Measurements from ENCODE around the gene ASB3.

ASB3 gene

DNA sequence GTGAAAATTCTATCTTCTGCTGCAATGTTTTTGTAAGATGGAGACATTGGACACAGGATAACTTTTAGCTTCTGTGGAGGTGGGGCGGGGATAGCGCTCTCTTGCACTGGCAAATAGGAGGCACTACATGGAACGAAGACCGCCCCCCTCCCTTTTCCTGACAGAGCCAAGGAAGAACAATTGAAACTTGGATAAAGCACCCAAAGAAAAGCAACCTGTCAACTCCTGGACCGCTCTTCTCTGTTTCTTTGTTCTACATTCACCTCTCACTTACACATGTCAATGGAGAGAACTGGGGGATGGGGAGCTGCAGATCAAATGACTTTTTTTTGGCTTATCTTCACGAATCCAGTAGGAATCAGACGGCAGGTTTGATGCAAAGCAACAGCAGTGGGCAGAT lies 145.5 kb downstream of the ASB3 start:
- H3K36me3 Mint-ChIP-seq (ENCODE audit: insufficient read depth), result no peaks in the 10 kb centered on the region
- no peak overlapping the region for H3K4me3 Mint-ChIP-seq
- H3K4me1 Mint-ChIP-seq (ENCODE audit: low read depth in 2 of 2), result no peaks in the 10 kb centered on the region
- H3K27me3 Mint-ChIP-seq, result no peaks in the 10 kb centered on the region
- no peak overlapping the region for H3K27ac Mint-ChIP-seq
- no peak for DNase-seq
- ATAC-seq (replicated peaks), result no peak
- no peaks in the 10 kb centered on the region for H3K9me3 Mint-ChIP-seq

DNA sequence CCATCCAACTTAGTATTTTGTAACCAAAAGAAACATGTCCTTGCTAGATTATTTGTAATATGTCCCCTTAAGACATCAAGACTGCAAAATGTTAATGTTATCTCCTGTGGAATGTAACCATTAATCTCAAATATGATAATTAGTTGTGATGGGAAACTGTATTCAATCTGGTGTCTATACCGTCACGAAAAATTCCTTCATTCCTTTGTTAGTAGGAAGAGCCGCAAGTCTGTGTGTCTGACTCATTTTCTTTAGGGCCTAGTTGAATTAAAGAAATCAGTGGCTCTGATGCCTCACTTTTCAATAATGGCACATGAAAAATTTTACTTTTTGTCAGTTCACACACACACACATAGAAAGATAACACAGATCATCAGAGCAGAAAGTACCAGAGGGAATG lies 146.3 kb downstream of the ASB3 start:
- DNase-seq (no peak), ATAC-seq (replicated peaks) (no peak)
- no peaks in the 10 kb centered on the region for H3K27me3 Mint-ChIP-seq
- H3K36me3 Mint-ChIP-seq (ENCODE audit: insufficient read depth), result no peaks in the 10 kb centered on the region
- H3K9me3 Mint-ChIP-seq, result no peaks in the 10 kb centered on the region
- H3K4me1 Mint-ChIP-seq (ENCODE audit: low read depth in 2 of 2), result no peaks in the 10 kb centered on the region
- no peak overlapping the region for H3K27ac Mint-ChIP-seq
- H3K4me3 Mint-ChIP-seq, result no peak overlapping the region

GRCh38 chr2:53636596-53636995 lies 150.2 kb downstream of the ASB3 start:
- no peak overlapping the region for H3K27ac Mint-ChIP-seq
- peaks cover 0 to 6% of the 10 kb centered on the region in 2 donors for H3K4me1 Mint-ChIP-seq (ENCODE audit: low read depth in 2 of 2)
- no peaks in the 10 kb centered on the region for H3K27me3 Mint-ChIP-seq
- no peaks in the 10 kb centered on the region for H3K36me3 Mint-ChIP-seq (ENCODE audit: insufficient read depth)
- DNase-seq (no peak), ATAC-seq (replicated peaks) (no peak)
- H3K4me3 Mint-ChIP-seq, result no peak overlapping the region
- no peaks in the 10 kb centered on the region for H3K9me3 Mint-ChIP-seq

GRCh38 chr2:53636109-53636508 lies 150.6 kb downstream of the ASB3 start:
- Mint-ChIP-seq H3K36me3 (ENCODE audit: insufficient read depth) (no peaks in the 10 kb centered on the region), H3K27me3 (no peaks in the 10 kb centered on the region), H3K4me3 (no peak overlapping the region), H3K27ac (no peak overlapping the region), H3K4me1 (ENCODE audit: low read depth in 2 of 2) (peaks cover 0 to 6% of the 10 kb centered on the region in 2 donors), H3K9me3 (no peaks in the 10 kb centered on the region)
- DNase-seq, result no peak
- ATAC-seq (replicated peaks), result no peak

DNA sequence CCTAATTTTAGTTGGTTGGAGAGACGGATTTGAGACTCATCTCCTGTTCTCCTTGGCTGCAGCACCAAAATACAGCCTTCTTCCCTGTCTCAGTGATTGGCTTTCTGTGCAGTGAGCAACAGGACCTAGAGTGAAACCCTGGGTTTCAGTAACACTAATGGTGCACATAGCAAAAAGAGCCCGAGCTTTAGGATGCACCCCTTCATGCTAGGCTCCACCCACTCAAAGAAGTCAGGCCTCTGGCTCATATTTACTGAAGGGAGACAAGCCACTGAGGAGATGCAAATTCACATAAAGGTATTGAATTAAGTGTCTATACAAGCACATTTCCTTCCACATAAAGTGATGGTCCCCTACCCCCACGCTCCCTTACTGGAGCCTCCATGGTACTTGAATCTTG lies 151.1 kb downstream of the ASB3 start:
- H3K4me3 Mint-ChIP-seq, result no peak overlapping the region
- no peaks in the 10 kb centered on the region for H3K27me3 Mint-ChIP-seq
- no peaks in the 10 kb centered on the region for H3K9me3 Mint-ChIP-seq
- H3K27ac Mint-ChIP-seq, result no peak overlapping the region
- H3K36me3 Mint-ChIP-seq (ENCODE audit: insufficient read depth), result no peaks in the 10 kb centered on the region
- H3K4me1 Mint-ChIP-seq (ENCODE audit: low read depth in 2 of 2), result peaks cover 0 to 6% of the 10 kb centered on the region in 2 donors
- ATAC-seq (replicated peaks), result no peak
- DNase-seq, result no peak

DNA sequence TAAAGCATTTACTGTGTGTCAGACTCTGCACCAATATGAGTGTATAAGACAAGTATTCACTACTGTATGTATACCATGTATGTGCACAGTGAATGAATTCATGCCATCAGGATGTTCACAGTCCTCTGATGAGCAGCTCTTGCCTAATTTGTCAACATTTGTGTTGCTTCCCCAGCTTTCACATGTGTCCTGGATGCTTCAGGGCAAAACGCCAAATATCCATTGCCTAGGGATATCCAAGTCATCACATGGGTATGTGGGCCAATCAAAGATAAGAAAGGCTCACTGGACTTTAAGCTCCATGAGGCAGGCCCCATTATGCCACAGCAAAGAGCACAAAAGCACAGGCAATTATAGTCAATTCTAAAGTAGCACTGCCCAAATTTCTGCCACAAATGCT lies 153.3 kb downstream of the ASB3 start:
- no peak for ATAC-seq (replicated peaks)
- Mint-ChIP-seq H3K27ac (no peak overlapping the region), H3K4me1 (ENCODE audit: low read depth in 2 of 2) (peaks cover 0 to 9% of the 10 kb centered on the region in 2 donors), H3K9me3 (no peaks in the 10 kb centered on the region), H3K4me3 (no peak overlapping the region), H3K36me3 (ENCODE audit: insufficient read depth) (peaks cover 5% of the 10 kb centered on the region), H3K27me3 (no peaks in the 10 kb centered on the region)
- no peak for DNase-seq

DNA sequence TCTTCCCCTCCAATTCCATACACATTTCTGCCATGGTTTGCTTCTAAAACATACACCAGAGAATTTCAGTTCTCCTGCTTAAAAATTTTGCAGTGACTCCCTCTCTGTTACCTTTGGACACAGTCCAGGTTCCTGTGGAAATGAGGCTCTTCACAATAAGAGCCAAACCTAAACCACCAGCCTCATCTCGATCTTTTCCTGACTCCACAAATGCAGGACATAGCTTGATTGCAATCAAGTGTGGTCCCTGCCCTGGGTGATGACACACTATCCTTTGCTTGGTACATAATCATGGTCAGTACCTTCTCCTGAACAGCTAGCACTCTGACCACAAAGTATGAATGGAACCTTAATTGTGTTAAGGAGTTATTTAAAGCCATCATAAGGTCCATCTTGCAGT lies 154.0 kb downstream of the ASB3 start:
- H3K27ac Mint-ChIP-seq, result no peak overlapping the region
- H3K27me3 Mint-ChIP-seq, result no peaks in the 10 kb centered on the region
- H3K36me3 Mint-ChIP-seq (ENCODE audit: insufficient read depth), result peaks cover 5% of the 10 kb centered on the region
- no peak for ATAC-seq (replicated peaks)
- peaks cover 0 to 9% of the 10 kb centered on the region in 2 donors for H3K4me1 Mint-ChIP-seq (ENCODE audit: low read depth in 2 of 2)
- peak overlapping the region in 1 of 2 donors; percentile 9 for H3K4me3 Mint-ChIP-seq
- no peaks in the 10 kb centered on the region for H3K9me3 Mint-ChIP-seq
- no peak for DNase-seq

GRCh38 chr2:53632126-53632460 lies 154.7 kb downstream of the ASB3 start:
- H3K9me3 Mint-ChIP-seq, result no peaks in the 10 kb centered on the region

GRCh38 chr2:53631313-53632125 lies 155.2 kb downstream of the ASB3 start:
- Mint-ChIP-seq H3K4me1 (ENCODE audit: low read depth in 2 of 2) (peaks cover 0 to 9% of the 10 kb centered on the region in 2 donors), H3K4me3 (no peak overlapping the region), H3K27me3 (no peaks in the 10 kb centered on the region), H3K36me3 (ENCODE audit: insufficient read depth) (peaks cover 5% of the 10 kb centered on the region), H3K9me3 (no peaks in the 10 kb centered on the region), H3K27ac (peak overlapping the region in 1 of 2 donors; percentile 77)
- DNase-seq (no peak), ATAC-seq (replicated peaks) (peak; percentile 16)

More at GRCh38 chr2:53632126-53632460, 154.7 kb downstream of the ASB3 start:
- peaks cover 5% of the 10 kb centered on the region for H3K36me3 Mint-ChIP-seq (ENCODE audit: insufficient read depth)
- DNase-seq (no peak), ATAC-seq (replicated peaks) (peak; percentile 67)
- no peaks in the 10 kb centered on the region for H3K27me3 Mint-ChIP-seq
- peak overlapping the region in 1 of 2 donors; percentile 77 for H3K27ac Mint-ChIP-seq
- peaks cover 0 to 9% of the 10 kb centered on the region in 2 donors for H3K4me1 Mint-ChIP-seq (ENCODE audit: low read depth in 2 of 2)
- peak overlapping the region in 1 of 2 donors; percentile 9 for H3K4me3 Mint-ChIP-seq

DNA sequence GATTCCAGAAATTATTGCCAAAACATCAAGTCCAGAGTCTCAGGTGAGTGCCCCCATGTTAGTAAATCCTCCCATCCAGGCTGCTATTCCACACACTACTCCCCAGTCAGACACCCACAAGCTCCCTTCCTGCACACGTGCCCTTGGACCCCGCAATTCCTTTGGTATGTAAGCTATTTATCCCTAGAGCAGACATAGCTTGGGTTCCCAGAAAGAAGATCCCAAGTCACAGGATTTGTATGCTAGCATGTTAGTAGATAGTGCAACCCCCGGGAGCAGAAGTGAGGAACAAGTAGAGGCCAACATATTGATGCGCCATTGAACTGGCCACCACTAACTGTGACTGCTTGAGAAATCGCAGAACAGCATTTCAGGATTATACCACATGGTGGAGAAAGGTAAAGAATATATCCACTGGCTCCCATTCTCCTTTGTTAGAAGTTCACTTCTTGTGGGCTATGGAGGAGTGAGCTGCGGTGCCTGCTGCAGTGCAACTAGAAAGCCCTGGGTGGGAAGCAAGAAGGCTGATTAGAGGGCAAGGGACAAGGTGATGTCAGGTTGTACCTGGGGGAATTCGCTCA lies 156.6 kb downstream of the ASB3 start:
- no peak overlapping the region for H3K4me3 Mint-ChIP-seq
- peaks cover 5% of the 10 kb centered on the region for H3K36me3 Mint-ChIP-seq (ENCODE audit: insufficient read depth)
- H3K9me3 Mint-ChIP-seq, result no peaks in the 10 kb centered on the region
- no peaks in the 10 kb centered on the region for H3K27me3 Mint-ChIP-seq
- ATAC-seq (replicated peaks) (no peak), DNase-seq (no peak)
- no peak overlapping the region for H3K27ac Mint-ChIP-seq
- peaks cover 0 to 9% of the 10 kb centered on the region in 2 donors for H3K4me1 Mint-ChIP-seq (ENCODE audit: low read depth in 2 of 2)

DNA sequence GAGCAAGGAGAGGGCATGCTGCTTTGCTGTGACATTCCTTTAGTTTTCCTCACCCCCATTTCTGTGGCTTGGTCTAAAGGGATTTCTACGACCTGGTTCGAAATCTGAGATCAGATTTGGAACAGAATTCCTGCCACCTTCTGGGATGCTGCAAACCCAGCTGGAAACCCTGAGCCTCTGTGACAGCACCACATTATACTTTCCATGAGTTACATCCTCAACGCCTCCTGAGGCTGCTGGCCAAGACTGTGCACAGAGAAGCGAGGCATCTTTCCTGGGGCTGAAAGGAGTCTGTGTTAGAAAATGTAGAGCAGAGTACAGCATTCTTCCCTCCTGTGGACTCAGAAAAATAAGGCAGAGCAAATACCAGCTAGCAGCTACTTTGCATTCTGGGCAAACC lies 157.3 kb downstream of the ASB3 start:
- Mint-ChIP-seq H3K9me3 (no peaks in the 10 kb centered on the region), H3K27ac (no peak overlapping the region), H3K36me3 (ENCODE audit: insufficient read depth) (peaks cover 5% of the 10 kb centered on the region), H3K4me1 (ENCODE audit: low read depth in 2 of 2) (peaks cover 0 to 9% of the 10 kb centered on the region in 2 donors), H3K4me3 (no peak overlapping the region), H3K27me3 (no peaks in the 10 kb centered on the region)
- ATAC-seq (replicated peaks) (no peak), DNase-seq (no peak)

DNA sequence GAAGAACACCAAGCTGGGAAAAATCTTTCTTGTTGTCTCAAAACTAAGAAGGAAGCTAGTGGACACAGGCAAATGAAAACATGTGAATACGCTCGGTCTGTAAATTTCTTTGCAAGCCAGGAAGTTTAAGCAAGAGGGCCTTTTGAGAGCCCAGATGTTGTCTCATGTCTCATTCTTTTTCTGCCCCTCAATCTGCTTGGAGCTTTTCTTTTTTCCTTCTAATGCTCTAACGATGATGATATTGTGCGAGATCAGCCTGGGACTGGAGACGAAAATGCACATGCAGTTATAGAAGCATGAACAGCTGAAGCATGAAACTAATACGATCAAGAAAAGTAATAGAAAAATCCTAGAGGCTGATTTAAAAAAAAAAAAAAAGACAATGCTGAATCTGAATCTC lies 157.8 kb downstream of the ASB3 start:
- ATAC-seq (replicated peaks) (no peak), DNase-seq (no peak)
- Mint-ChIP-seq H3K4me1 (ENCODE audit: low read depth in 2 of 2) (peaks cover 0 to 9% of the 10 kb centered on the region in 2 donors), H3K4me3 (no peak overlapping the region), H3K9me3 (no peaks in the 10 kb centered on the region), H3K27me3 (no peaks in the 10 kb centered on the region), H3K27ac (no peak overlapping the region), H3K36me3 (ENCODE audit: insufficient read depth) (peaks cover 5% of the 10 kb centered on the region)

- Mint-ChIP-seq H3K36me3 (ENCODE audit: insufficient read depth) (no peaks in the 10 kb centered on the region), H3K27ac (no peak overlapping the region), H3K4me1 (ENCODE audit: low read depth in 2 of 2) (no peaks in the 10 kb centered on the region)
Measured at GRCh38 chr2:53622141-53622540, 164.6 kb downstream of the ASB3 start.

DNA sequence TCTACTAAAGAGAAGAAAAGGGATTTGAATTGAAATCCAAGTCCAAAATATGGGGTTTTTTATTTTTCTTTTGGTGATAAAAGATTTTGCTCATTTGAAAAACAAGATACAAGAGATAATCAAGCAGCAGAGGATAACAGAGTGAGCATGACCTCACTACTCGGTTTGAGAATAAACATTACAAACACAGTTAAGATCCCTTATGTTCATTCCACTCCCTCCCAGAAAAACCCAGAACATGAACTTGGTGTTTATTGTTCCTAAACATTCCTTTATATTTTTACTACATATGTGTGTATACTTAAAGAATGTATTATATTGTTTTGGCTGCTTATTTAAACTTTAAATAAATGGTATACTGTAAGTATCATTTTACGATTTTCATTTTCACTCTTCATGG lies 165.8 kb downstream of the ASB3 start:
- H3K27me3 Mint-ChIP-seq, result no peaks in the 10 kb centered on the region
- ATAC-seq (replicated peaks) (no peak), DNase-seq (no peak)
- no peaks in the 10 kb centered on the region for H3K36me3 Mint-ChIP-seq (ENCODE audit: insufficient read depth)
- no peaks in the 10 kb centered on the region for H3K9me3 Mint-ChIP-seq
- H3K4me3 Mint-ChIP-seq, result no peak overlapping the region
- no peaks in the 10 kb centered on the region for H3K4me1 Mint-ChIP-seq (ENCODE audit: low read depth in 2 of 2)
- H3K27ac Mint-ChIP-seq, result no peak overlapping the region

More at GRCh38 chr2:53622141-53622540, 164.6 kb downstream of the ASB3 start:
- no peak overlapping the region for H3K4me3 Mint-ChIP-seq
- no peaks in the 10 kb centered on the region for H3K27me3 Mint-ChIP-seq
- H3K9me3 Mint-ChIP-seq, result no peaks in the 10 kb centered on the region
- DNase-seq, result no peak
- ATAC-seq (replicated peaks), result no peak

All from effector memory CD8-positive, alpha-beta T cell (primary cell).